ENCODE data around the gene ZNF627.
"Not testable (repeated sequence)": the region's sequence is repeated elsewhere in the genome, so short reads cannot be mapped to it uniquely, and the experiment has no call there.

The ZNF627 gene

DNA sequence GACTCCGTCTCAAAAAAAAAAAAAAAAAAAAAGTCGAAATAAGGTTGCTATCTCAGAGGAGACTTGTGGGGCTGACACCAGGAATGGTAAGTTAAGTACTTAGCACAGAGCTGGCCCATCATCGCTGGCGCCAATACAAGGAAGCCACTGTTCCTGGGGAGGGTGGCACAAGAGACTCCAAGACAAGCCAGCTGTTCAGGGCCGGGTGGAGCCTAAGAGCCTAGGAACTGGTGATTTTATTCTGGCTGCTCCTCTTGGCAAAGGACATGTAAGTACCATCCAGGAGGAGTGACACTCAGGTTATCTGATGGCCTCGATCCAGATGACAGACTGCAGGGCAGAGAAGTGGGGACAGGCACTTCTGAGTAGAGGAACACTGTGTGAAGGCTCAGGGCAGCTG lies 42.0 kb upstream of the ZNF627 start:
- no peaks in the 10 kb centered on the region for H3K9me3 ChIP-seq (ENCODE audit: low read depth, low read length)
- H3K9ac ChIP-seq (ENCODE audit: insufficient read length), result no peak overlapping the region
- peaks cover 15% of the 10 kb centered on the region; the same call in 1 of the 2 replicates for H3K36me3 ChIP-seq (ENCODE audit: insufficient read depth, low read length)
- no peak for TF ChIP-seq EZH2 (IDR thresholded peaks at IDR 0.05)
- TF ChIP-seq FOXP2 (optimal IDR thresholded peaks at IDR 0.05; ENCODE audit: control extremely low read depth, extremely low read length, insufficient read depth), result no peak
- no peak for TF ChIP-seq POLR2AphosphoS5 (IDR thresholded peaks at IDR 0.05; ENCODE audit: borderline replicate concordance, low read depth, low read length)
- no peak for DNase-seq (ENCODE audit: low read depth, low spot score)
- H3K27ac ChIP-seq, result no peak overlapping the region
- no peak overlapping the region for H3K4me3 ChIP-seq

DNA sequence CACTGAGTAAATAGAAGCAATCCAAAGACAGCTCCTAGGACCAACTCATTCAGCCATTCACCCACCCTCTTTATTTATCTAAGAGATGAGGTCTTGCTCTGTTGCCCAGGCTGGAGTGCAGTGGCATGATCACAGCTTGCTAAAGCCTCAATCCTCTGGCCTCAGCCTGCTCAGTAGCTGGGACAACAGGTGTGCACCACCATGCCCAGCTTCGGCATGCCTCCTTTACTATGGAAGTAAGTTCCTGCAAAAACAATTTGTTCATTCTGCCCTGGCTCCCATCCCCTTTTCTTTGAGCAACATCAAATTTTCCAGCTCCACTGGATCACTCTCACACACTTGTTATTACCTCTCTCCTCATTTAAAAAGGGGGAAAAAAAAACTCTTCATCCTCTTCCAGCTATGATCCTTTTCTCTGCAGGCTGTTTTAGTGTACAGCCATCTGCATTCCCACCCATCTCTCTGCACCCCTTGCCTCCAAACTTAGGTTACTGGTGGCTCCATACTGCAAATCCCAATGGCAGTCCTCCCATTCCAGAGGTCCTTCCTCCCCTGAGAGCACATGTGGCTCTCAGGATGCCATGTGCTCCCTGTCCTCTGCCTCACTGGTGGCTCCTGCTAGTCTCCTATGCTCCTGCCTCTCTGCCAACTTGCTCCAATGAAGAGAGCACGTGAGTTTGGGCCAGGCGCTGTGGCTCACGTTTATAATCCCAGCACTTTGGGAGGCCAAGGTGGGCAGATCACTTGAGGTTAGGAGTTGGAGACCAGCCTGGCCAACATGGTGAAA lies 40.5 kb upstream of the ZNF627 start:
- Histone ChIP-seq H3K9me3 (ENCODE audit: low read depth, low read length) (no peaks in the 10 kb centered on the region), H3K27ac (no peak overlapping the region), H3K9ac (ENCODE audit: insufficient read length) (no peak overlapping the region), H3K4me3 (no peak overlapping the region), H3K36me3 (ENCODE audit: insufficient read depth, low read length) (peaks cover 15% of the 10 kb centered on the region; the same call in 1 of the 2 replicates)
- DNase-seq (ENCODE audit: low read depth, low spot score), result no peak
- TF ChIP-seq POLR2AphosphoS5 (IDR thresholded peaks at IDR 0.05; ENCODE audit: borderline replicate concordance, low read depth, low read length) (no peak), EZH2 (IDR thresholded peaks at IDR 0.05) (no peak), FOXP2 (optimal IDR thresholded peaks at IDR 0.05; ENCODE audit: control extremely low read depth, extremely low read length, insufficient read depth) (no peak)

DNA sequence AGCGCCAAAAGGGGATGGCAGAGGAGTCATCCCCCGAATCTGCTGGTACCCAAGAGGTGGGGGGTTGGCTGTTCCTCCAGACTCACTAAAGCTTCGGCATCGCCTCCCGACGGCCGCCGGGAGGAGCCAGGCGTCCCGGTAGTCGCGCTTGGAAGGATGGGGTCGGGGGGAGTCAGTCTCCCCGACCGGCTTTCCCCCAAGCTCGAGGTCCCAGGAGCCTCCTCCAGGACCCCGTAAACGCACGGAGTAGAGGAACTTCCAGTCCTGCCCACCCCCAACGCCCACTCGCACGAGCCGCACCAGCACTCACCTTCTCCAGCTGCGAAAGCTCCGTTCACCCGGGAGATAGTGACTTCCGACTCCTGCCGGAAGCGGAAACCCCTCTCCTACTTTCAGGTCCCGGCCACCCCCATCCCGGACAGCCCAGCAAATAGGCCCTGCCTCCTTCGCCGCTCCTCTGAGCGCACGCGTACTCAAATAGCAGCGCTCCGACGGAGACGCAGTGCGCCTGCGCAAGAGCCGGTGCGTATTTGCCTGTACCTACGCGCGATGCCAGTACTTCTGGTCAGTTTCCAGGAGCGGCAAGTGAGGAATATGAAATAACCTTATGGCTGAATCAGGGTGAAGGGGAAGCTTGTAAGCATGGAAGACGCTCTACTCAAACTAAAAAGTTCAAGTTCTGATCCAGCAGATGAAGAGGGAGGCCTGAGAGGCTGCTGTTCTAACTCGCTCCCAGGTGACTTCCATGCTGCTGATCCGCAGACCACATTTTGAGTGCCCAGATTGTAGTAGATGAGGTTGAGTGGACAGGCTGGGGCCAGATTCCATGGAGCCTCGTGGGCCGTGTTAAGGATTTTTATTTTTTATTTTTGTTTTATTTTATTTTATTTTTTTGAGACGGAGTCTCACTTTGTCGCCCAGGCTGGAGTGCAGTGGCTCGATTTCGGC lies 38.1 kb upstream of the ZNF627 start, which contains the start of gene ELOF1:
ELOF1 (minus strand) TSS at position 350 of the 948 bp plus-strand sequence. CDS start 4,883 bp downstream, outside the sequence.
- Histone ChIP-seq H3K9me3 (ENCODE audit: low read depth, low read length) (no peaks in the 10 kb centered on the region), H3K36me3 (ENCODE audit: insufficient read depth, low read length) (peaks cover 4% of the 10 kb centered on the region; the same call in 1 of the 2 replicates), H3K4me3 (peak within 1 kb of the TSS; percentile 99), H3K27ac (no peak within 1 kb of the TSS), H3K9ac (ENCODE audit: insufficient read length) (peak within 1 kb of the TSS; percentile 89)
- TF ChIP-seq FOXP2 (optimal IDR thresholded peaks at IDR 0.05; ENCODE audit: control extremely low read depth, extremely low read length, insufficient read depth), result no peak
- peak; percentile 98 for TF ChIP-seq POLR2AphosphoS5 (IDR thresholded peaks at IDR 0.05; ENCODE audit: borderline replicate concordance, low read depth, low read length)
- DNase-seq (ENCODE audit: low read depth, low spot score), result peak; percentile 91

DNA sequence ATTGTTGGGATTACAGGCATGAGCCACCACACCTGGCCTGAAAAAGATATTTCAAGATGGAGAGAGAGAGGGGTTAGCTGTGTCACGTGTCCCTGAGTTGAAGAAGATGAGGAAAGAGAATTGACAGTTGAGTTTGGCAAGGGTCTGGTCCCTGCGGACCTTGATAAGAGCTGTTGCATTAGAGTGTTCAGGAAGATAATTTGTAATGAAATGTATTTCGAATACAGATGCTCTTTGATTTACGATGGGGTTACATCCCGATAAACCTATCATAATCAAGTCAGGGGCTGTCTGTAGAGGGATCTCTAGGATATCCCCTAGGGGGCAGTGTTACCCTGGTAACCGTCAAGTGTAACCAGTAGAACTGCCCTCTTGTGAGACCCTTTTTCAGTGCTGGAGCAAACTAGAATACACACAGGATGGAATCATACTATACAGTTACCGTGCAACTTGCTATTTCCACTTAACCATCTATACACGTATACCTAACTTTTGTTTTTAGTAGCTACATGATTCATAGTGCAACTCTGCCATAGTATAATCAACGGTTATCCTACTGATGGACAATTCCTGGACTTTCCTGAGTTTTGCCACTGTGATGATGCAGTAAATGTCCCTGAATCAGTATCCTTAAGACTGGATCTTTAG lies 36.8 kb upstream of the ZNF627 start:
- TF ChIP-seq POLR2AphosphoS5 (IDR thresholded peaks at IDR 0.05; ENCODE audit: borderline replicate concordance, low read depth, low read length) (no peak), FOXP2 (optimal IDR thresholded peaks at IDR 0.05; ENCODE audit: control extremely low read depth, extremely low read length, insufficient read depth) (no peak), EZH2 (IDR thresholded peaks at IDR 0.05) (no peak)
- Histone ChIP-seq H3K9me3 (ENCODE audit: low read depth, low read length) (no peaks in the 10 kb centered on the region), H3K36me3 (ENCODE audit: insufficient read depth, low read length) (no peaks in the 10 kb centered on the region), H3K4me3 (peak overlapping the region; percentile 99; the same call in 1 of the 2 replicates), H3K9ac (ENCODE audit: insufficient read length) (no peak overlapping the region), H3K27ac (no peak overlapping the region)
- peak; percentile 30 for DNase-seq (ENCODE audit: low read depth, low spot score)

DNA sequence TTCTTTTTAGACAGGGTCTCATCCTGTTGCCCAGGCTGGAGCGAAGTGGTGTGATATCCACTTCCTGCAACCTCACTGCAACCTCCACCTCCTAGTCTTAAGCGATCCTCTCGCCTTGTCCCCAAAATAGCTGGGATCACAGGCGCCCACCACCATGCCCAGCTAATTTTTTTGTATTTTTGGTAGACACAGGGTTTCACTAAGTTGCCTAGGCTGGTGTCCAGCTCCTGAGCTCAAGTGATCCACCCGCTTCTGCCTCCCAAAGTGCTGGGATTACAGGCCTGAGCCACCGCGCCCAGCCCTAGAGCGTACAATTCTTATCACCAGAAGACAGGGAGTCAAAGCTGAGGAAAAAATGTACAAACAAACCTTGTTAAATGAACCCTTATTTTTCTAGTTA lies 33.8 kb upstream of the ZNF627 start:
- Histone ChIP-seq H3K9me3 (ENCODE audit: low read depth, low read length) (no peaks in the 10 kb centered on the region), H3K9ac (ENCODE audit: insufficient read length) (no peak overlapping the region), H3K4me3 (no peak overlapping the region), H3K27ac (no peak overlapping the region), H3K36me3 (ENCODE audit: insufficient read depth, low read length) (no peaks in the 10 kb centered on the region)
- no peak for TF ChIP-seq FOXP2 (optimal IDR thresholded peaks at IDR 0.05; ENCODE audit: control extremely low read depth, extremely low read length, insufficient read depth)
- TF ChIP-seq POLR2AphosphoS5 (IDR thresholded peaks at IDR 0.05; ENCODE audit: borderline replicate concordance, low read depth, low read length), result no peak
- TF ChIP-seq EZH2 (IDR thresholded peaks at IDR 0.05), result no peak
- no peak for DNase-seq (ENCODE audit: low read depth, low spot score)

DNA sequence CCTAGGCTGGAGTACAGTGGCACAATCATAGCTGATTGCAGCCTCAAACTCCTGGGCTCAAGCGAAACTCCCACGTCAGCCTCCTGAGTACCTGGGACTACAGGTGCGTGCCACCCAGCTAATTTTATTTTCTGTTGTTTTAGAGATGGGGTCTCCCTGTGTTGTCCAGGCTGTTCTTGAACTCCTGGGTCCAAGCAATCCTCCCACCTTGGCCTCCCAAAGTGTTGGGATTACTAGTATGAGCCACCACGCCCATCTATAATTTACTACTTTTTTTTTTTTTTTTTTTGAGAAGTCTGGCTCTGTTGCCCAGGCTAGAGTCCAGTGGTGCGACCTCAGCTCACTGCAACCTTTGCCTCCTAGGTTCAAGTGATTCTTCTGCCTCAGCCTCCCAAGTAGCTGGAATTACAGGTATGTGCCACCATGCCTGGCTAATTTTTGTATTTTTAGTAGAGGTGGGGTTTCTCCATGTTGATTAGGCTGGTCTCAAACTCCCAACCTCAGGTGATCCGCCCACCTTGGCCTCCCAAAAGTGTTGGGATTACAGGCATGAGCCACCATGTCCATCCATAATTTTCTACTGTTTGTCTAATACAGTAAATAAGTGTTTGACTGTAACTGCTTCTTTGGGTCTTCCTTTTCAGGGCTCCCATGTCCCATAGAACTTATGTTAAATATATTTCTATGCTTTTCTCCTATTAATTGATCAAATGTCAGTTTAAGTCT lies 33.0 kb upstream of the ZNF627 start:
- H3K9ac ChIP-seq (ENCODE audit: insufficient read length); H3K36me3 ChIP-seq (ENCODE audit: insufficient read depth, low read length); DNase-seq (ENCODE audit: low read depth, low spot score); H3K4me3 ChIP-seq; H3K27ac ChIP-seq; H3K9me3 ChIP-seq (ENCODE audit: low read depth, low read length): not testable (repeated sequence)

DNA sequence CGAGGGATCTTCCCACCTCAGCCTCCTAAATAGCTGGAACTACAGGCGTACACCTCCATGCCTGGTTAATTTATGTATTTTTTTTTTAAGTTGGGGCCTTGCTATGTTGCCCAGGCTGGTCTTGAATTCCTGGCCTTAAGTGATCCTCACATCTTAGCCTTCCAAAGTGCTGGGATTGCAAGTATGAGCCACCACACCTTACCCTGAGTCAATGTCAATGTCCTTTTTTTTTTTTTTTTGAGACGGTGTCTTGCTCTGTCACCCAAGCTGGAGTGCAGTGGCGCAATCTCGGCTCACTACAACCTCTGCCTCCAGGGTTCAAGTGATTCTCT lies 31.7 kb upstream of the ZNF627 start:
- not testable (repeated sequence) for H3K9me3 ChIP-seq (ENCODE audit: low read depth, low read length); H3K36me3 ChIP-seq (ENCODE audit: insufficient read depth, low read length); H3K9ac ChIP-seq (ENCODE audit: insufficient read length); DNase-seq (ENCODE audit: low read depth, low spot score); H3K27ac ChIP-seq; H3K4me3 ChIP-seq

DNA sequence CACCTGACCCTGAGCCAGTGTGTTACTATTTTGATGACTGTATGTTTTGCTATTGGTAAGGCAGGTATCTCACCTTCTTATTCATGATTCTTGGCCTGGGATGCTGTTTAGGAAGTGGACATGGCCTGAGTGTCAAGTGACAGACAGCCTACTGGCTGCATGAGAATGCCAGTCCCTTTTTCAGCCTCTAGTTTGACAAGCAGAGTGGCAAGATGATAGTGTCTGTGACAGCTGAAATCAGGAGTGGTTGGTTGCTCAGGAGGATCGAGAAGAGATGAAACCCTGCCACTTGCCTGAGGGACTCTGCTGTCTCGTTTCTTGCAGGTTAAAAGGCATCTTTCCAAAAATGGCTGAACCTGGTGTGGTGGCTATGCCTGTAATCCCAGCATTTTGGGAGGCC lies 31.1 kb upstream of the ZNF627 start:
- no peak overlapping the region for H3K27ac ChIP-seq
- no peak overlapping the region for H3K4me3 ChIP-seq
- no peaks in the 10 kb centered on the region for H3K36me3 ChIP-seq (ENCODE audit: insufficient read depth, low read length)
- H3K9me3 ChIP-seq (ENCODE audit: low read depth, low read length), result no peaks in the 10 kb centered on the region
- no peak for DNase-seq (ENCODE audit: low read depth, low spot score)
- TF ChIP-seq FOXP2 (optimal IDR thresholded peaks at IDR 0.05; ENCODE audit: control extremely low read depth, extremely low read length, insufficient read depth), result no peak
- TF ChIP-seq POLR2AphosphoS5 (IDR thresholded peaks at IDR 0.05; ENCODE audit: borderline replicate concordance, low read depth, low read length), result no peak
- no peak for TF ChIP-seq EZH2 (IDR thresholded peaks at IDR 0.05)
- H3K9ac ChIP-seq (ENCODE audit: insufficient read length), result no peak overlapping the region
